Subcutaneous abdominal adipose tissue (tissue), 5 donors: ENCODE results near the gene VPS35.
"Not testable (repeated sequence)": the region's sequence is repeated elsewhere in the genome, so short reads cannot be mapped to it uniquely, and the experiment has no call there.

ENCODE experiments used
- H3K27ac ChIP-seq: one replicate; pipeline ENCODE4 v1.7.0; 2013; ENCODE audit warnings: low read depth, mild to moderate bottlenecking, inconsistent platforms, low read length, moderate library complexity
- H3K27me3 ChIP-seq, 5 donors: one replicate each; pipeline ENCODE4 v1.7.0; 2013; ENCODE audit warnings: low read length in 5 of 5, inconsistent platforms in 1 of 5; ENCODE audit not compliant: control insufficient read depth in 5 of 5, insufficient read depth in 4 of 5
- H3K36me3 ChIP-seq, 5 donors: one replicate each; pipeline ENCODE4 v1.7.0; 2013; ENCODE audit warnings: low read length in 5 of 5; ENCODE audit not compliant: control insufficient read depth in 5 of 5, insufficient read depth in 5 of 5
- H3K4me1 ChIP-seq, 5 donors: one replicate each; pipeline ENCODE4 v1.7.0; 2013; ENCODE audit warnings: low read length in 5 of 5, mild to moderate bottlenecking in 3 of 5, moderate library complexity in 1 of 5; ENCODE audit not compliant: control insufficient read depth in 5 of 5, insufficient read depth in 5 of 5
- H3K4me3 ChIP-seq, 5 donors: one replicate each; pipeline ENCODE4 v1.7.0; 2013; ENCODE audit warnings: low read length in 5 of 5, low read depth in 1 of 5
- H3K9ac ChIP-seq, 5 donors: one replicate each; pipeline ENCODE4 v1.7.0; 2013; ENCODE audit warnings: low read length in 5 of 5, mild to moderate bottlenecking in 4 of 5, moderate library complexity in 3 of 5
- H3K9me3 ChIP-seq, 5 donors: one replicate each; pipeline ENCODE4 v1.7.0; 2013; ENCODE audit warnings: low read length in 5 of 5; ENCODE audit not compliant: control insufficient read depth in 5 of 5
- donor health status: healthy.
- donor health status: healthy.
- donor health status: healthy.
- donor health status: healthy.
- donor health status: healthy.

VPS35 gene

DNA sequence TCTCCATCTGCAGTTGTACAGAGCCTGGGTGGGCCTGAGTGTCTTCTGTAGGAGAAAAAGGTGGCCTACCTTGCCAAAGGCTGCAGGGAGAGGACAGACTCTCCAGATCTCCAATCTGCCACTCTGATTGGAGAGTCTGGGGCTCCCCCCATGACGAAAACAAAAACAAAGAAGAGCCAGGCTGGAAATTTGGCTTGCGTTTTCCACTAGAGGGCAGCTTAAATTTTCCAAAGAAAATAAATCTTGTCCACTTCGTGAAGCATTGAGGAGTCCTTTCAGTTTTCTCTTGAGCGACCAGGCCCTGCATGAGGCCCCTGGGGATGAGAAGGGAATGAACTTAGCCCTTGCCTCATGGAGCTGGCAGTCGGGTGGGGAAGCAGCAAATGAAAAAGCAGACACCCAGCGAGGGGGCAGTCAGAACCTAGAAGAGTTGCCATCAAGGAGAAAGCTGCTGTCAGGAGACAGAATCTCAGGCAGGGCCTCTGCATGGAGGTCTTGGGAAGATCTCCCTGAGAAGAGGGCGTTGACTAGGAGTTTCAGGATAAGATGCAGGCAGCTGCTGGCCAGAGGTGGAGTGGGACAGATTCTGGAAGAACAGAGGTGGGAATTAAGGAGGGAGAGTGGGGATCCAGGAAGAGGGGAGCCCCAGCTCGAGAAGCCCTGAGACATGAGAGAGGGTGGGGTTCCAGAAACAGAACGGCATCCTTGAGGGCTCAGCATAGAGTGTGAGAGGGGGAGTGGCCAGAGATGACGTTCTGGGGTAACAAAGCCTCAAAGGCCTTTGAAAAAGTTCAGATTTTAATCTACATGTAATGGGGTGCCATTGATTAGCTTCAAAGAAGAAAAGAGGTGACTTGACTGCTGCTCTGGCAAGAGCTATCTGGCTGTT is 59.4 kb downstream of the VPS35 start:
- Histone ChIP-seq H3K27ac (no peak overlapping the region), H3K9ac (peak overlapping the region in 2 of 5 donors; percentile 11 to 26), H3K4me1 (peaks cover 0 to 10% (median 3%) of the 10 kb centered on the region in 5 donors), H3K4me3 (no peak overlapping the region), H3K27me3 (no peaks in the 10 kb centered on the region), H3K9me3 (no peaks in the 10 kb centered on the region), H3K36me3 (no peaks in the 10 kb centered on the region)

DNA sequence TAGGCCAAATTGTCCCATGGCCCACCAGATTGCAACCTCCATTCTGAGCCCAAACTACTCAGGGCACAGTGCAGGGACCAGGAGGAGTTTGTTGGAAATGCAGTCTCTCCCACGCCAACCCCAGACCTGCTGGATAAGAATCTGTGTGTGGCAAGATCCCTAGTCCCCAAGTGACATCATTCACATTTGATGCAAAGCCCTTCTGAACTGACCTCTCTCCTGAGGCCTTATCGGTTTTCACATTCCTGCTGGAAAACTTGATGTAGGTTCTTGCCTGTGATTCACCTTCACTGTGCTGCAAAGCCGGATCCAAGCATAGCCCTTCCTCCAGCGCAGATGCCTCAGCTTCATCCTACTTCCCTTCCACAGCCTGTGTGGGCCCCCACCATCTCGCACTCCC is 61.2 kb downstream of the VPS35 start:
- Histone ChIP-seq H3K36me3 (no peaks in the 10 kb centered on the region), H3K9me3 (no peaks in the 10 kb centered on the region), H3K27ac (no peak overlapping the region), H3K4me3 (no peak overlapping the region), H3K4me1 (peaks cover 0 to 10% (median 3%) of the 10 kb centered on the region in 5 donors), H3K27me3 (no peaks in the 10 kb centered on the region), H3K9ac (no peak overlapping the region)

DNA sequence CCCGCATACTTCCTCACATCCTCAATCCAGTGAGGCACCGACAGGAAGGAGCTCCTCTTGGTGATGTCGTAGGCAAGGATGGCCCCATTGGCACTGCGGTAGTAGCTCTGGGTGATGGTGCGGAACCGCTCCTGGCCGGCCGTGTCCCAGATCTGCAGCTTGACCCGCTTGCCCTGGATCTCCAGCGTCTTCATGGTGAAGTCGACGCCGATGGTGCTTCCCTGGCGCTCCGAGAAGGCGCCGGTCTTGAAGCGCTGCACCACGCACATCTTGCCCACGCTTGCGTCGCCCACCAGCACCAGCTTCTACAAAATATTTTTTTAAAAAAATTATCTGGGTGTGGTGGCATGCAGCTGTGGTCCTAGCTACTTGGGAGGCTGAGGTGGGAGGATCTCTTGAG is 62.3 kb downstream of the VPS35 start:
- not testable (repeated sequence) for H3K4me3 ChIP-seq, H3K36me3 ChIP-seq, H3K27ac ChIP-seq, H3K27me3 ChIP-seq, H3K9ac ChIP-seq, H3K9me3 ChIP-seq
- peaks cover 0 to 11% (median 6%) of the 10 kb centered on the region in 5 donors for H3K4me1 ChIP-seq

DNA sequence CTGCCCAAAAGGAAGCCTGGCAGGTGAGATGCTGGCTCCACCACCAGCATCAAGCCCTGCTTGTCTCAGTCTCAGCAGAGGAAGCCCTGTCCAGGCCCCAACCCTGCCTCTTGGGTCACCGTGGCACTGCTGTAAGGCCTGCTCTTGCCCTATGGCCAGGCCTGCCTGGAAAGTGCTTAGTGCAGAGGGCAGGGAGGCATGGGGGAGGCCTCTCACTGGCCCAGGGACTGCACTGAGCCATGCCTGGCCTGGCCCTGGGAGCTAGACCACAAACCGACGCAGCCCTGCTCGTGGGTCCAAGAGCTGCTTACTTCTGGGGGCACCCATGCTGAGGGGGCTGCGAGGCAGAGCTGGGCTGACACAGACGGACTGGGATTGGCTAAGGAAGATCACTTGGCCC is 64.1 kb downstream of the VPS35 start:
- not testable (repeated sequence) for H3K4me3 ChIP-seq, H3K9me3 ChIP-seq, H3K27me3 ChIP-seq, H3K9ac ChIP-seq, H3K27ac ChIP-seq, H3K36me3 ChIP-seq
- peaks cover 2 to 24% (median 16%) of the 10 kb centered on the region in 5 donors for H3K4me1 ChIP-seq

DNA sequence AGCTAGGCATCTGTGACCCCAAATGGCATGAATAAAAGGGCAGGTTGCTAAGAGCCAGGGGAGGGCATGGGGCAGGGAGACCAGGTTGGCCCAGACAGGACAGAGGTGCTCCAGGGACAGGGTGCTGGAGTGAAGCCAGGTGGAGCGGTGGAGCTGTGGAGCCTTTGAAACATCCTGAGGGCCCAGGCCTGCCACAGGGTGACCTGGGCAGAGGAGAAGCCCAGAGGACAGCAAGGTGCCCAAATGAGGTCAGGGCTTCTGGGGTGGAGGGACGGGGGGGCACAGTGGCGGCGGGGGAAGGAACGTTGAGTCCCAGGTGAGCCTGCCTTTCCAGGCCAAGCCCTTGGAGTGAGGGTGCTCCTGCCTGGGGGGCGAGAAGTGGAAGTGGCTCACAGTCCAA is 65.3 kb downstream of the VPS35 start:
- H3K9ac ChIP-seq, H3K4me3 ChIP-seq, H3K36me3 ChIP-seq, H3K27ac ChIP-seq, H3K9me3 ChIP-seq, H3K27me3 ChIP-seq: not testable (repeated sequence)
- peaks cover 2 to 15% (median 12%) of the 10 kb centered on the region in 5 donors for H3K4me1 ChIP-seq

DNA sequence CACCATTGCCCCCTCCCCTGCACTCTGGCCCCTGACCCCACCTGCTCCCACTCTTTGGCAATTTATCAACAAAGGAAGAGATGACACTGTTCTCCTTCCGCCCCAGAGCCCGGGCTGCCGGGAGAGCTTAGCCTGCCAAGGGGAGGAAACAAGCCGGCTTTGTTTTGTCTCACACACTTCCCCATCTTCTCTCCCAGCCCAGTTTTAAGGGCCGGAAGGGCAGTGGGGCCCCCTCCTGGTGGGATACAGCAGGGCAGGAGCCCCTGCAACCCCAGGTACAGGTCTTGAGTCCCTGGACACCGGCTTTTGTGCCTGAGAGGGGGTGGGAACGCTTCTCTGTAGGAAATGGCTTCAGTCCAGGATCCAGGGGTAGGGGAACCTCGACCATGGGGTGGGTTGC is 65.7 kb downstream of the VPS35 start:
- not testable (repeated sequence) for H3K9me3 ChIP-seq, H3K4me3 ChIP-seq, H3K27me3 ChIP-seq, H3K9ac ChIP-seq, H3K36me3 ChIP-seq, H3K27ac ChIP-seq
- peaks cover 2 to 15% (median 12%) of the 10 kb centered on the region in 5 donors for H3K4me1 ChIP-seq

DNA sequence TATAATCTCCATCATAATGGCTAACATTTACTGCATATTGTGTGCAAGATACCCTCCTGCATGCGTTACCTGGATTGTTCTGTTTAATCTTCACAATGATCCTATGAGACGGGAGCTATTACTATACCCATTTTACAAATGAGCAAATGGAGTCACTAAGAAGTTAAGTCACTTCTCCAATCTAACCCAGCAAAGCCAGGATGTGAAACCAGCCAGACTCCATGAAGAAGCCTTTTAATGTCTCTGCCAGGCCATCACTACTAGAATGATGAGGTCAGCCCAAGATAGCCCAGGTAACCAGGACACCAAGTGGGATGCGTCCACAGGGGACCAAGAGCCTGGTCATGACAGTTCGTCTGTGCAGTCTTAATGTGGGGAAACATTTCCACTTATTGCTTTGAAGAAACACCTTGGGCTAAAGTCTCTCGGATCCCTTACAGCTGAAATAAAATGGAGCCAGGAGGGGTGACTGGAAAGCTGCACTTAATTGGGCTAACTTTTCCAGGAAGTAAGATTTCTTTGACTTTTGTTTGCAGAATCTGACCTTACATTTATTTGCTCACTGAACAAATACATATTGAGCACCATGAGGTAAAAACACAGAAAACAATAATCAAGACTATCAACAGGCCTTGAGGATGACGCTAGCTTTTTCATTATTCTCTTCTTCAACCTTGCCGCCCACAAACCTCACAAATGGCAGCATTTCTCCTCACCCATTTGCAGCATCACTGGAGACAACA is 66.9 kb downstream of the VPS35 start:
- Histone ChIP-seq H3K36me3 (no peaks in the 10 kb centered on the region), H3K27ac (no peak overlapping the region), H3K4me3 (no peak overlapping the region), H3K27me3 (no peaks in the 10 kb centered on the region), H3K4me1 (peaks cover 2 to 15% (median 12%) of the 10 kb centered on the region in 5 donors), H3K9ac (no peak overlapping the region), H3K9me3 (no peaks in the 10 kb centered on the region)

DNA sequence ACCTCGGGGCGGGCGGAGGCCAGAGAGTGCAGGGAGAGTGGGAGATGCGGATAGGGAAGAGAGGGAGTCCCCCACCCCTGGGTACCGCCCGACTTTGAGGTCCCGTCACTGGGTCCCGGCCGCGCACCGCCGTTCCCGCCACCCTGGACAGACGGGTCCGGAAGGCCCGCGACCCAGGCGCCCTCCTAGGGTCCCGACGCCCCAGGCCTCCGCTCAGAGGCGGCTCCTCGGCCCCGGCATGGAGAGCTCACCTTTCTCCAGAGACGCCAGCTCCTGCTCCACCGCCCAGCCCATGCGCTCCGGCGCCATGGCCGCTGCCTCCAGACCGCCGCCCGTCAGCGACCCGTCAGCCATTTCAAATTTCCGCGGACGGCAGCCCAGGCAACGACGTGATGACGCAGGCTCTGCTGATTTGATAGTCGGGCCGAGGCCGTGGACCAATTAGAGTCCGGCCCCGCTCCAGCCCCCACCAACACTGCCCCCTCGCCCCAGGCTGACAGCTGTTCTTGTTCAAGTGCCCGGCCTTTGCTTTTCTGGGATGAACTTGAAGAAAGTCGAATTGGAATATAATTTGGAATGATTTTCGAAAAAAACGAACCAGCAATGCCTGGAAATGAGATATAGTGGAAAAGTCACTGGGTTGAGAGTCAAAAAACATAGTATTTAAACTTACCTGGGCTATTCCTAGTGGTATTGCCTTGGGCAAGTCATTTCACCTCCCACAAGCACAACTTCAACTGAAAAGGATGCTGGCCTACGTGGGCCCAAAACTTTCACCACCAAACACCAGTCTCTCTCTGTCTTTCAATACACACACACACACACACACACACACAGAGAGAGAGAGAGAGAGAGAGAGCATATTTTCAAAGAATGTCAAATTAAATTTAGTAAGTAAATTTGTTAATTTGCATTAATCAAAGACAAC is 67.7 kb downstream of the VPS35 start, which contains the start of gene SHCBP1:
TSS of gene SHCBP1 (minus strand) at position 374 of the 928 bp plus-strand sequence. CDS start at position 354, 20 bp downstream.
- Histone ChIP-seq H3K9me3 (no peaks in the 10 kb centered on the region), H3K4me1 (peaks cover 2 to 15% (median 12%) of the 10 kb centered on the region in 5 donors), H3K27me3 (no peaks in the 10 kb centered on the region), H3K27ac (no peak within 1 kb of the TSS), H3K36me3 (no peaks in the 10 kb centered on the region), H3K9ac (peak within 1 kb of the TSS in 2 of 5 donors; percentile 36 to 67), H3K4me3 (peak within 1 kb of the TSS; percentile 61 to 78 (median 66))

DNA sequence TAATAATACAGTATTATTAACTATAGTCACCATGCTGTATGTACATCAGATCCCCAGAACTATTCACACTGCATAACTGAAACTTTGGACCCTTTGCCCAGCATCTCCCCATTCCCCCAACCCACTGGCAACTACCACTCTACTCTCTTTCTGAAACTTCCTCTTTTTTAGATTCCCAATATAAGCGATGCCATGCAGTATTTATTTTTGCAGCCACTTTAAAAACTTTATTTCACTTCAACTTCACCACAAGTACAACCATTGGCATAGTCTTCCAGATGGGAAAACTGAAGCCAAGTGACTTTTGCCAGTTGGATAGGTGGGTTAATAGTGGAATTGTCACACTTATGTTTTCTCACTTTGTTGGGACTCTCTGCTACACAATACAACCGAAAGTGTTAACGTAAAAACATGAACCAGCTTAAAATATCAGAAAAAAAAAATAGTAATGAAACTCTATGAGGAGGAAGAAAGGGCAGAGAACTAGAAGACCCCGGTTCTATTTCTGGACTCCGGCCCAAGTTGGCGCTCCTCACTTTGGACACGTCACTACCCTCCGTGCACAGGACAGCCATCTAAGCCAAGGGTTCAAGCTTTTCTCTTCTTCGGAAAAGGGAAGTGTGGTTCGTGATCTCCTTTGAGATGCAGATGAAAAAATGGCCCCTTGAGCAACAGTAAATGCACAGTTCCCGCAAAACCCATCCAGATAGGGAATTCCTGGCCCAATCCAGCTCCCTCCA is 68.5 kb downstream of the VPS35 start:
- H3K36me3 ChIP-seq = no peaks in the 10 kb centered on the region
- peaks cover 2 to 15% (median 12%) of the 10 kb centered on the region in 5 donors for H3K4me1 ChIP-seq
- H3K9ac ChIP-seq = peak overlapping the region in 1 of 5 donors; percentile 67
- H3K27me3 ChIP-seq = no peaks in the 10 kb centered on the region
- peak overlapping the region; percentile 61 to 78 (median 65) for H3K4me3 ChIP-seq
- no peaks in the 10 kb centered on the region for H3K9me3 ChIP-seq
- H3K27ac ChIP-seq = no peak overlapping the region
